Measurements from ENCODE around the gene SETD2.
A peak's percentile ranks its signal among the peaks of the same experiment; 100 is the strongest.

SETD2 gene

GRCh38 chr3:47019201-47019600, 144.7 kb downstream of the SETD2 start:
- Mint-ChIP-seq H3K9me3 (no peaks in the 10 kb centered on the region), H3K27ac (peak overlapping the region; percentile 83), H3K4me1 (ENCODE audit: low read depth) (peaks cover 62% of the 10 kb centered on the region), H3K36me3 (ENCODE audit: low read depth) (peaks cover 65% of the 10 kb centered on the region), H3K4me3 (no peak overlapping the region), H3K27me3 (no peaks in the 10 kb centered on the region)
- DNase-seq = no peak

GRCh38 chr3:47018269-47018611, 145.7 kb downstream of the SETD2 start:
- Mint-ChIP-seq H3K27ac (peak overlapping the region; percentile 56), H3K36me3 (ENCODE audit: low read depth) (peaks cover 73% of the 10 kb centered on the region), H3K9me3 (no peaks in the 10 kb centered on the region), H3K27me3 (no peaks in the 10 kb centered on the region), H3K4me1 (ENCODE audit: low read depth) (peaks cover 62% of the 10 kb centered on the region), H3K4me3 (no peak overlapping the region)
- no peak for DNase-seq

- H3K4me3 Mint-ChIP-seq = peak overlapping the region; percentile 25
- DNase-seq = no peak
- H3K27me3 Mint-ChIP-seq = no peaks in the 10 kb centered on the region
- H3K36me3 Mint-ChIP-seq (ENCODE audit: low read depth) = peaks cover 77% of the 10 kb centered on the region
- peak overlapping the region; percentile 86 for H3K27ac Mint-ChIP-seq
- no peaks in the 10 kb centered on the region for H3K9me3 Mint-ChIP-seq
- peaks cover 62% of the 10 kb centered on the region for H3K4me1 Mint-ChIP-seq (ENCODE audit: low read depth)
Measured at GRCh38 chr3:47017504-47018268, 146.2 kb downstream of the SETD2 start.

- no peaks in the 10 kb centered on the region for H3K9me3 Mint-ChIP-seq
- peak; percentile 39 for DNase-seq
- peak overlapping the region; percentile 25 for H3K4me3 Mint-ChIP-seq
- peaks cover 59% of the 10 kb centered on the region for H3K4me1 Mint-ChIP-seq (ENCODE audit: low read depth)
- H3K27ac Mint-ChIP-seq = peak overlapping the region; percentile 86
- peaks cover 76% of the 10 kb centered on the region for H3K36me3 Mint-ChIP-seq (ENCODE audit: low read depth)
- no peaks in the 10 kb centered on the region for H3K27me3 Mint-ChIP-seq
Measured at GRCh38 chr3:47016934-47017435, 146.9 kb downstream of the SETD2 start.

DNA sequence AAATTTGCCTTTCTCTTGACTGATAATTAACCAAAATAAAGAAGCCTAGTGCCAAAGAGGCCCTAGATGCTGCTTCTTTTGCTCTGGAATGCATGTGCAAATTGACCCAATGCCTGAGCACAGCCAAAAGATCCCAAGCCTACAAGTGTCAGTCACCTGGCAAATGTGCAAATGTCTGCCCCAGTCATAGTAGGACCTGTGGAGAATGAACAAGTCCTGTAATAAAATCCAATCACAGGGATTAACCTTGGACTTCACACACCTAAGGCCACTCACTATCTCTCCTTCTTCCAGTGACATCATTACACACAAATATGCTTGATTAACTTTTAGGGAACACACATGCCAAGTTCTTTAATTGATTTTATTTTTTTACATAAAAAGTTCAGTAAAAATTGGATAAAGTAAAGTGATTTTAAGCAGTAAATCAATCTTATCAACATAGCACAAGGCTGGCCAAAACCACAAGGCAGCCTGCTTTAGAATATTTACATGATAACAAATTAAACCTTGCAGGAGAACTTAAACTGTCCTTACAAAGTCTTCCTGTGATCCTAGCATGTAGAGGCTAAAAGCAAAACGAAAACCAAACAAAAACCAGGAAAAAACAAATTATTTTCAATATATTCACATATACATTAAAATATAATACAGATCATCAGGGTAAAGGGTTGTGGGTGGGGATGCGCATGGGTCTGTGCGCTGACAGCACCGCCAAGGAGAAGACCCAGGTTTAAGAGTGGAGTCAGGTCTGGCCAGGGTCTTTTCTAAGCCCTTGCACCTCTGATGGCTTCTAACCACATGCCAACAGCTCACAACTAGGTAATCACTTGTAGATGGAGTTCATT, 147.6 kb downstream of the SETD2 start:
- H3K36me3 Mint-ChIP-seq (ENCODE audit: low read depth) = peaks cover 76% of the 10 kb centered on the region
- H3K4me1 Mint-ChIP-seq (ENCODE audit: low read depth) = peaks cover 56% of the 10 kb centered on the region
- H3K9me3 Mint-ChIP-seq = no peaks in the 10 kb centered on the region
- no peak for DNase-seq
- H3K27me3 Mint-ChIP-seq = no peaks in the 10 kb centered on the region
- H3K27ac Mint-ChIP-seq = peak overlapping the region; percentile 86
- H3K4me3 Mint-ChIP-seq = peak overlapping the region; percentile 25

- H3K4me1 Mint-ChIP-seq (ENCODE audit: low read depth) = peaks cover 49% of the 10 kb centered on the region
- no peaks in the 10 kb centered on the region for H3K9me3 Mint-ChIP-seq
- no peaks in the 10 kb centered on the region for H3K27me3 Mint-ChIP-seq
- peaks cover 77% of the 10 kb centered on the region for H3K36me3 Mint-ChIP-seq (ENCODE audit: low read depth)
- H3K27ac Mint-ChIP-seq = peak overlapping the region; percentile 73
- DNase-seq = no peak
- H3K4me3 Mint-ChIP-seq = no peak overlapping the region
Measured at GRCh38 chr3:47015151-47015550, 148.8 kb downstream of the SETD2 start.

DNA sequence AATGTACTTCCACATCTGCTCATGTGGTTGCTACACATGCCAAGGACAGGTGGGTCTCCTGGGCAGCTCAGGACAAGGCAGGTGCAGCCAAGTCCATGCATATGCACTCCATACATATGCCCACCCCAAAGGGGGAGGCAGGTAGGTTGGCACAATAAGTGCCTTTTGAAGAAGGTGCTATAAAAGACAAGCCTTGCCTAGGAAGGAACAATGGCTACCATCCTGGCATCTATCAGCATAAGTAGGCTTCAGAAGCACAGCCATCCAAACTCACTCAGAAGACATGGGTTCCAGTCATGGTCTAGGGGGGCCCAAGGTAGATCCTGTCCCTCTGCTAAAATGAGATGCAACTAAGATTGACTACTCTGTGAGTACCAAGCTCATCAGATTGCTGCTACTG, 149.9 kb downstream of the SETD2 start:
- Mint-ChIP-seq H3K27me3 (no peaks in the 10 kb centered on the region), H3K9me3 (no peaks in the 10 kb centered on the region), H3K27ac (peak overlapping the region; percentile 75), H3K36me3 (ENCODE audit: low read depth) (peaks cover 74% of the 10 kb centered on the region), H3K4me1 (ENCODE audit: low read depth) (peaks cover 46% of the 10 kb centered on the region), H3K4me3 (no peak overlapping the region)
- no peak for DNase-seq

DNA sequence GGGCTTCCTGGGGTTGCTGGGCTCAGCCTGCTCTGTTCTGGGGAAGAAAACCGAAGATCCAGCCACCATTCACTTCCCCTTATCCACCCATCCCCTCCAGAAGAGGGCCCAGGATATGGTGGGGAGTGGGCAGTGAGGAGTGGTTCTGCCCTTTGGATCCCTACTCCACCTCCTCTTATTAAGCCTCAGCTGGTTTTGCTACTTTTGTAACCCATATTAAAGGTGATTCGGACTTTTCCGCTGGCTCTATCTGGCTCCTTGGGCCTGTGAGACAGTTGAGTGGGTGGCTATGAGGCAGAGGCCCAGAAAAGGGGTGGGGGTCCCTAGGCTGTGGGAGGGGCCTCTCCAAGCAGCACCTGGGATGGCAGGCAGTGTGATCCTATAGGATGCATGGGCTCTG, 150.7 kb downstream of the SETD2 start:
- no peak for DNase-seq
- Mint-ChIP-seq H3K4me3 (no peak overlapping the region), H3K9me3 (no peaks in the 10 kb centered on the region), H3K4me1 (ENCODE audit: low read depth) (peaks cover 41% of the 10 kb centered on the region), H3K27ac (peak overlapping the region; percentile 75), H3K27me3 (no peaks in the 10 kb centered on the region), H3K36me3 (ENCODE audit: low read depth) (peaks cover 71% of the 10 kb centered on the region)

DNA sequence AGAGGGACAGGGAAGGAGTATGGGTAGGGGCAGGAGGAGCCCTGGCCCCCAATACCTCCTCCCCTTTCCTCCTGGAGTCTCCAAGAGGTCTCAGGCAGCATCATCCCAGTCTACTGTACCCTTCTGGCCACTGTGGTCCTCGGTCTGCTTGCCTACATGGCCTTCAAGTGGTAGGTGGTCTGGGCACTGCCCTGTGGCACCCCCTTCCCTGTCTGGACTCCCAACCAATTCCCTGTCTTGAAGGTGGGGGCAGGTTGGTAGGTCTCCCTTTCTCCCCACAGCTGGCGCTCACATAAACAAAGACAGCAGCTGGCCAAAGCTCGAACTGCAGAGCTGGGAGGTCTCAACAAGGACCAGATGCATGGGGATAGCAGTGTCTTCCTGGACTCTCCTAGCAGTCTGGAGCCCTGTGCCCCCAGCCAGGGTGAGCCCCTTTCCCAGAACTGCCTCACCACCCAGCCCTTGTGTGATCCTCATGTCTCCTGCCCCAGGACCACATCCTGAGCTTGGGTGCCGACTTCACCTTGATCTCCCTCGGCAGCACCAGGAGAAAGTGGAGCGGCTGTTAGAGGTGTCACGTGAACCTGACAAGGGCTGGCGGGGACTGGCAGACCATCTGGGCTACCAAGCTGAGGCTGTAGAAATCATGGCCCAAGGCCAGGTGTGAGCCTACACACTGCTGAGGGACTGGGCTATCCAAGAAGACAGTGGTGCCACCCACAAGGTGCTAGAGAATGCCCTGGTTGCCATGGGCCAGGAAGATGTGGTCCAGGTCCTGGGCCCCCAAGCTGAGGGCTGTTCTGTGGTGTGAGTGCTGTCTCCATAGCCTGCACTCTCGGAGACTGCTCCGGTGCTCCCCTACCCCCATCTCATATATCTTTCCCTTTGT, 151.3 kb downstream of the SETD2 start:
- Mint-ChIP-seq H3K36me3 (ENCODE audit: low read depth) (peaks cover 71% of the 10 kb centered on the region), H3K27me3 (no peaks in the 10 kb centered on the region), H3K4me1 (ENCODE audit: low read depth) (peaks cover 35% of the 10 kb centered on the region), H3K27ac (peak overlapping the region; percentile 75), H3K4me3 (no peak overlapping the region), H3K9me3 (no peaks in the 10 kb centered on the region)
- DNase-seq = peak; percentile 30

- DNase-seq = no peak
- Mint-ChIP-seq H3K27ac (peak overlapping the region; percentile 27), H3K4me3 (no peak overlapping the region), H3K9me3 (no peaks in the 10 kb centered on the region), H3K4me1 (ENCODE audit: low read depth) (peaks cover 23% of the 10 kb centered on the region), H3K27me3 (no peaks in the 10 kb centered on the region), H3K36me3 (ENCODE audit: low read depth) (peaks cover 71% of the 10 kb centered on the region)
Measured at GRCh38 chr3:47011371-47011770, 152.5 kb downstream of the SETD2 start.

DNA sequence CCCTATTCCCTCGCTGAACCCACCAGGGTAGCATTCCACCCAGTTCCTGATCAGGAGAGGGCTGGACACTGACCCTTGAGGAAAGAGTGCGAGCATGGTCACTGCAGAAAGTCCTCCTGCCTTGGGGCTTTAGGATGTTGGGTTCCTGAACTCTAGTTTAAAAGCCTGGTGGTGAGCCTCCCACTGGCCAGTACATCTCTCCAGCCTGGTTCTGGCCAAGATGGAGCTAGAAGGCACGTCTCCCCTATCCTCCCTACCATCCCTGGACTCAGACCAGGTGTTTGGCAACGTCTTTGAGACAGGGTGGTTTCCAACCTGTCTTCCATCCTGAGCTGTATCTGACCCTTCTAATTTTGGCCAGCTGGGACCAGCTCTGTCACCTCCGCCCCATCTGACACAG, 153.0 kb downstream of the SETD2 start:
- H3K27ac Mint-ChIP-seq = peak overlapping the region; percentile 27
- no peaks in the 10 kb centered on the region for H3K9me3 Mint-ChIP-seq
- no peak overlapping the region for H3K4me3 Mint-ChIP-seq

DNA sequence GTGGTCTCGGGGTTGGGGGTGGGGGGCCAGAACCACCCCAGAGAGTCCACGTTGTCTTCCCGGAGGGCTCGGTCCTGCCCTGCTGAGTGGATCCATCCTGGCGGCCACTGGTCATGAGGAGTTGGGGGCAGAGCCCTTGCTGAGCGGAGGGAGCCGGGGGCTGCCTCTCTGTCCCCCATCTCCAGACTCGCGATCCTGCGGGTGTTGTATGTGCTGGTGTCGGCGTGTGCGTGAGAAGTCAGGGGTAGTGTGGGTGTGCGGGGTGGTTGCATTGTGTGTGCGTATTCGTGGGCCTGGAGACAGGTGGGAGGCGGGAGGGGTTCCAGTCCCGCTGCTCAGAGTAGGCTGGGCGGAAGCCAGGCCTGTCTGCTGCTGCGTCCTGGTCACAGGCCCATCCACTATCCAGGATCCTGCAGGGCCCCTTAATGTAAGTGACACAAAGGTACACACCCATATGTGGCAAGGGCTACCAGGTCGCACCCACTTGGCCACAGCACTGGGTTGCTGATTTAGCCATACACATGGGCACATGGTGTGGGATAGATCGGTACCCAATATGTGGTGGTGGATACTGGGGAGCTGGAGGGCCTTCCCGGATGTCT, 153.7 kb downstream of the SETD2 start:
- no peaks in the 10 kb centered on the region for H3K27me3 Mint-ChIP-seq
- H3K4me3 Mint-ChIP-seq = peak overlapping the region; percentile 67
- peaks cover 15% of the 10 kb centered on the region for H3K4me1 Mint-ChIP-seq (ENCODE audit: low read depth)
- DNase-seq = no peak
- H3K9me3 Mint-ChIP-seq = no peaks in the 10 kb centered on the region
- H3K27ac Mint-ChIP-seq = peak overlapping the region; percentile 82
- H3K36me3 Mint-ChIP-seq (ENCODE audit: low read depth) = peaks cover 75% of the 10 kb centered on the region

More for the DNA sequence above, 153.0 kb downstream of the SETD2 start:
- H3K4me1 Mint-ChIP-seq (ENCODE audit: low read depth) = peaks cover 19% of the 10 kb centered on the region
- no peak for DNase-seq
- H3K27me3 Mint-ChIP-seq = no peaks in the 10 kb centered on the region
- H3K36me3 Mint-ChIP-seq (ENCODE audit: low read depth) = peaks cover 71% of the 10 kb centered on the region

DNA sequence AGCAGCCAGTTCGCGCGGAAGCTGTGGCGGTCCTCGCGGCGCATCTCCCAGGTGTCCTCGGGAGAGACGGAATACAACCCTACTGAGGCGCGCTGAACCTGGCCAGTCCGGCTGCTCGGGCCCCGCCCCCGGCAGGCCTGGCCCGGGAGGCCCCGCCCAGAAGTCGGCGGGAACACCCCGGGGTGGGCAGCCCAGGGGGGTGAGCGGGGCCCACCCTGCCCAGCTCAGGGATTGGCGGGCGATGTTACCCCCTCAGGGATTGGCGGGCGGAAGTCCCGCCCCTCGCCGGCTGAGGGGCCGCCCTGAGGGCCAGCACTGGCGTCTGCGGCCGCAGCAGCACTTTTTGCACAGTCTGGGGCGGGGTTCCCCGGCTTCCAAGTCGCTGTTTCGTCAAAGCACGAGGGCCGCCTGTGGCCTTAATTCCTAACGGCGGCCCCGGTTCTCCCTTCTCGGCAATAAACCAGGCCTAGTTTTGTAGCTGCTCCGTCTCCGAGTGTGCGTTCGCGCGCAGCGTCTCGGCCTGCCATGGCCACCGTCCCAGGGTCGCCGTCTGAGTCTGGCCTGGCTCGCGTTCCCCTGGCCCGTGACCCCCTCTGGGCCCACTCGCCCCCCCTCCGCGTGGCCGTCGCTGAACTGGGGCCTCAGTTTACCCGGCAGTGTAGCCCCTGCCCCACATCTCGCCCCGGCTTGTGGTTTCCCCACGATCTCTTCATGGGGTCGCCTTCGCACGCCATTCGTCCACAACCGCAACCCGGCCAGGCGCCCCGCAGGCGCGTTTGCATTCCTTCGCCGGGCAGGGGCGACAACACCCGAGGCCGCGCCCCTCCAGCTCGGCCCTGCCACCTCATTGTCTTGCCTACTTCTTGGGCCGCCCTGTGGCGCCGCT, 154.4 kb downstream of the SETD2 start:
- DNase-seq = peak; percentile 84
- Mint-ChIP-seq H3K4me1 (ENCODE audit: low read depth) (peaks cover 13% of the 10 kb centered on the region), H3K4me3 (peak overlapping the region; percentile 67), H3K27ac (peak overlapping the region; percentile 82), H3K9me3 (no peaks in the 10 kb centered on the region), H3K27me3 (no peaks in the 10 kb centered on the region), H3K36me3 (ENCODE audit: low read depth) (peaks cover 75% of the 10 kb centered on the region)

Measured in activated T-cell treated with anti-CD3 and anti-CD28 coated beads, Interleukin-2, amount 50 U/mL, for 24 hours (primary cell).